A549 (cell line): ENCODE data around the gene APP. TPM values are rescaled to one million over a fixed set of nuclear protein-coding genes. Genes with fewer than 3 reads are reported as not detected.

Experiments used
- ATAC-seq, 2 experiments: fragments of 200-7000 bp in 1 of 2; fragments of >200 bp in 1 of 2; cut with Nextera tagmentation in 1 of 2; cut with Tn5 transposase in 1 of 2; 3 replicates each; pipeline versions ENCODE4 v1.8.0 to v1.9.1; 2018 to 2020; ENCODE audit warnings: mild to moderate bottlenecking in 1 of 2, moderate library complexity in 1 of 2
- CTCF ChIA-PET: fragments of 300-600 bp; sonication (Branson Sonifier 250); formaldehyde crosslinking; extraction: SDS; loops from one replicate; lab custom pipeline; 2021; ENCODE audit warnings: antibody characterized with exemption, inconsistent platforms; lab: Yijun Ruan, JAX
- POLR2A ChIA-PET: fragments of 350-600 bp; formaldehyde crosslinking; extraction: SDS; loops from one replicate; lab custom pipeline; 2021; ENCODE audit warnings: antibody characterized with exemption, inconsistent platforms; lab: Yijun Ruan, JAX
- DNase-seq, 2 experiments: peaks; one replicate each; pipeline versions ENCODE4 v3.0.0 to v3.0.0-alpha.2; 2011 to 2016; ENCODE audit warnings: low read depth in 1 of 2, low spot score in 1 of 2
- FAIRE-seq: peaks from 2 replicates; lab custom pipeline; 2011; peaks lifted over from hg19 to GRCh38; lab: Jason Lieb, UNC
- H3K27ac ChIP-seq, 2 experiments: fragments of >200 bp; sonication (Bioruptor Twin); formaldehyde crosslinking; 3 replicates each; pipeline ENCODE4 v1.5.1; 2016 to 2017
- H3K4me1 ChIP-seq: fragments of >200 bp; sonication (Bioruptor Twin); formaldehyde crosslinking; 3 replicates; pipeline ENCODE4 v1.6.1; 2016
- H3K4me2 ChIP-seq: fragments of >200 bp; sonication (Bioruptor Twin); formaldehyde crosslinking; 3 replicates; pipeline ENCODE4 v1.6.1; 2016
- H3K4me3 ChIP-seq: fragments of >200 bp; sonication (Bioruptor Twin); formaldehyde crosslinking; 3 replicates; pipeline ENCODE4 v1.5.1; 2016
- H3K9me3 ChIP-seq: fragments of >200 bp; sonication (Bioruptor Twin); formaldehyde crosslinking; 3 replicates; pipeline ENCODE4 v1.6.1; 2016
- ATOH8 ChIP-seq: fragments of 250-450 bp; sonication (Bioruptor Pico); IDR thresholded peaks from 2 replicates; pipeline ENCODE4 v1.5.0; 2020; ENCODE audit warnings: low read depth, mild to moderate bottlenecking, moderate library complexity
- CEBPB ChIP-seq, 2 experiments: fragments of >200 bp in 1 of 2; sonication (Bioruptor Twin) in 1 of 2; formaldehyde crosslinking in 1 of 2; IDR thresholded peaks; 2 replicates each; pipeline ENCODE4 v1.6.1; 2012 to 2016
- CHD4 ChIP-seq: fragments of 200-600 bp; sonication (generic); IDR thresholded peaks from 2 replicates; pipeline ENCODE4 v1.6.1; 2016; ENCODE audit warnings: antibody characterized with exemption, mild to moderate bottlenecking, borderline replicate concordance
- CTCF ChIP-seq: fragments of >200 bp; sonication (Bioruptor Twin); formaldehyde crosslinking; IDR thresholded peaks from 3 replicates; pipeline ENCODE4 v1.5.1; 2016
- E2F6 ChIP-seq: IDR thresholded peaks from 2 replicates; pipeline ENCODE4 v1.6.1; 2012; ENCODE audit warnings: low read depth, borderline replicate concordance
- ELK1 ChIP-seq: fragments of 150-350 bp; IDR thresholded peaks from 2 replicates; pipeline ENCODE4 v1.6.1; 2014; ENCODE audit warnings: low read depth, mild to moderate bottlenecking, low read length
- EP300 ChIP-seq, 2 experiments: fragments of >200 bp; sonication (Bioruptor Twin); formaldehyde crosslinking; IDR thresholded peaks; 2 replicates in 1 of 2; 3 replicates in 1 of 2; pipeline ENCODE4 v1.6.1; 2016 to 2017
- FOSL2 ChIP-seq, 2 experiments: fragments of 450-650 bp in 1 of 2; fragments of >200 bp in 1 of 2; sonication (Bioruptor Twin) in 1 of 2; formaldehyde crosslinking; IDR thresholded peaks; 2 replicates each; pipeline versions ENCODE4 v1.5.0 to v1.6.1; 2016 to 2020; ENCODE audit warnings: mild to moderate bottlenecking in 1 of 2, moderate library complexity in 1 of 2
- HDAC2 ChIP-seq: fragments of 200-600 bp; sonication (generic); IDR thresholded peaks from 2 replicates; pipeline ENCODE4 v1.6.1; 2016
- HEYL ChIP-seq: fragments of 250-450 bp; sonication (Bioruptor Pico); IDR thresholded peaks from 2 replicates; pipeline ENCODE4 v1.8.0; 2021; ENCODE audit warnings: mild to moderate bottlenecking, moderate library complexity
- HMGXB4 ChIP-seq: fragments of 250-450 bp; sonication (Bioruptor Pico); IDR thresholded peaks from 2 replicates; pipeline ENCODE4 v1.5.0; 2021; ENCODE audit warnings: mild to moderate bottlenecking, moderate library complexity, borderline replicate concordance
- JUN ChIP-seq, 2 experiments: fragments of >200 bp; sonication (Bioruptor Twin); formaldehyde crosslinking; IDR thresholded peaks; 2 replicates in 1 of 2; 3 replicates in 1 of 2; pipeline ENCODE4 v1.6.1; 2016 to 2017
- MAFK ChIP-seq: fragments of 450-650 bp; IDR thresholded peaks from 2 replicates; pipeline ENCODE4 v1.6.1; 2014; ENCODE audit not compliant: partially characterized antibody
- NFE2L2 ChIP-seq: fragments of 150-350 bp; conservative IDR thresholded peaks from 2 replicates; pipeline ENCODE4 v1.6.1; 2014; ENCODE audit warnings: low read length
- NR3C1 ChIP-seq: fragments of >200 bp; sonication (Bioruptor Twin); formaldehyde crosslinking; IDR thresholded peaks from 3 replicates; pipeline ENCODE4 v1.6.1; 2017
- PHF8 ChIP-seq: fragments of 200-600 bp; sonication (generic); IDR thresholded peaks from 2 replicates; pipeline ENCODE4 v1.6.1; 2016; ENCODE audit warnings: low read depth, mild to moderate bottlenecking, antibody characterized with exemption, moderate library complexity, borderline replicate concordance
- RAD21 ChIP-seq, 2 experiments: fragments of >200 bp in 1 of 2; sonication (Bioruptor Twin) in 1 of 2; formaldehyde crosslinking in 1 of 2; IDR thresholded peaks in 1 of 2; conservative IDR thresholded peaks in 1 of 2; 2 replicates in 1 of 2; 3 replicates in 1 of 2; pipeline ENCODE4 v1.6.1; 2012 to 2018; ENCODE audit warnings: inconsistent platforms in 1 of 2
- REST ChIP-seq: fragments of 200-600 bp; sonication (generic); IDR thresholded peaks from 2 replicates; pipeline ENCODE4 v1.6.1; 2016; ENCODE audit warnings: antibody characterized with exemption, mild to moderate bottlenecking, moderate library complexity
- RNF2 ChIP-seq: fragments of 200-600 bp; sonication (generic); IDR thresholded peaks from 2 replicates; pipeline ENCODE4 v1.6.1; 2016; ENCODE audit warnings: low read depth, mild to moderate bottlenecking, antibody characterized with exemption, moderate library complexity, borderline replicate concordance
- SMC3 ChIP-seq: fragments of >200 bp; sonication (Bioruptor Twin); formaldehyde crosslinking; IDR thresholded peaks from 3 replicates; pipeline ENCODE4 v1.6.1; 2018; ENCODE audit warnings: inconsistent platforms
- TFCP2L1 ChIP-seq: fragments of 250-450 bp; sonication (Bioruptor Pico); IDR thresholded peaks from 2 replicates; pipeline ENCODE4 v1.5.0; 2021; ENCODE audit warnings: mild to moderate bottlenecking
- TP53 ChIP-seq: fragments of 250-450 bp; sonication (Bioruptor Pico); IDR thresholded peaks from 2 replicates; pipeline ENCODE4 v1.5.0; 2021; ENCODE audit warnings: mild to moderate bottlenecking, moderate library complexity
- ZC3H11A ChIP-seq: fragments of 450-650 bp; IDR thresholded peaks from 2 replicates; pipeline ENCODE4 v1.6.1; 2014; ENCODE audit warnings: antibody characterized with exemption, mild to moderate bottlenecking
- ZFP36 ChIP-seq: fragments of 450-650 bp; IDR thresholded peaks from 2 replicates; pipeline ENCODE4 v1.6.1; 2014; ENCODE audit warnings: borderline replicate concordance; ENCODE audit not compliant: partially characterized antibody
- ZSCAN20 ChIP-seq: fragments of 250-450 bp; sonication (Bioruptor Pico); IDR thresholded peaks from 2 replicates; pipeline ENCODE4 v1.8.0; 2022; ENCODE audit warnings: mild to moderate bottlenecking, moderate library complexity
- WGBS: methylation state at CpG from one replicate; pipeline ENCODE4 v1.1.6; 2017; ENCODE audit errors: missing lambda C conversion rate; 5-methylcytosine and 5-hydroxymethylcytosine counted together
- polyA plus RNA-seq, 4 experiments: library from polyadenylated mRNA; depleted of rRNA in 3 of 4; stranded (reverse); fragments of >200 nt; fragmentation: RNase III in 1 of 4; extraction: RNeasy Plus Mini Kit Qiagen cat#74134 plus additional on column Dnase treatment in 1 of 4; gene quantifications; 2 replicates in 3 of 4; 3 replicates in 1 of 4; pipeline ENCODE4 v1.2.3, GENCODE V29; 2011 to 2017

The APP gene
- polyA plus RNA-seq, 2 of the 4 experiments (the other 2 are of a cell fraction): 540 to 565 TPM

- Histone ChIP-seq H3K4me2 (no peak overlapping the region), H3K4me3 (no peak overlapping the region), H3K4me1 (peaks cover 22% of the 10 kb centered on the region), H3K9me3 (no peaks in the 10 kb centered on the region), H3K27ac (no peak overlapping the region)
- ChIA-PET POLR2A (no interaction called here), CTCF (no interaction called here)
- ATAC-seq: no peak
- no peak for DNase-seq
- FAIRE-seq: no peak
- TF ChIP-seq RNF2 (no peak), ZC3H11A (no peak), HMGXB4 (CRISPR knock-in tag) (no peak), ZSCAN20 (CRISPR knock-in tag) (no peak), NFE2L2 (no peak), RAD21 (conservative IDR thresholded peaks at IDR 0.05 in 1 of 2, IDR thresholded peaks at IDR 0.05 in 1 of 2) (no peak), E2F6 (no peak), TP53 (no peak), JUN (IDR thresholded peaks at IDR 0.05) (no peak), CTCF (no peak), NR3C1 (no peak), MAFK (no peak), SMC3 (no peak), ZFP36 (no peak), ATOH8 (CRISPR knock-in tag) (no peak), TFCP2L1 (no peak), ELK1 (no peak), HDAC2 (no peak)
- 88% methylated on average over 7 of the region's 7 CpGs for WGBS
Observed at GRCh38 chr21:26112127-26112742, 58.3 kb downstream of the APP start.

- TF ChIP-seq CEBPB (IDR thresholded peaks at IDR 0.05) (no peak), HDAC2 (no peak), HEYL (no peak), FOSL2 (IDR thresholded peaks at IDR 0.05) (no peak), FOSL2 (CRISPR knock-in tag; IDR thresholded peaks at IDR 0.05) (no peak), REST (no peak), ZFP36 (no peak), CHD4 (no peak), EP300 (IDR thresholded peaks at IDR 0.05) (no peak), PHF8 (no peak)
- H3K4me2 ChIP-seq: no peak overlapping the region
- 83% methylated on average over 2 of the region's 2 CpGs for WGBS
- ATAC-seq (no peak), DNase-seq (no peak), FAIRE-seq (no peak)
- no peaks in the 10 kb centered on the region for H3K9me3 ChIP-seq
- peaks cover 14% of the 10 kb centered on the region for H3K4me1 ChIP-seq
- ChIA-PET CTCF (interaction anchor here (0.9 kb wide), 1 partner anchor 10 kb away, joined by 3 read pairs; no protein-coding TSS in a partner anchor), POLR2A (no interaction called here)
- no peak overlapping the region for H3K4me3 ChIP-seq
- H3K27ac ChIP-seq: no peak overlapping the region
Observed at GRCh38 chr21:26110715-26111114, 59.9 kb downstream of the APP start.
